Heart left ventricle (tissue), 16 donors: ENCODE measurements around the gene LPP. TPM values are rescaled to one million over a fixed set of nuclear protein-coding genes. Genes with fewer than 3 reads are reported as not detected.

ENCODE experiments used
- ATAC-seq, 4 donors: fragments of 200-7000 bp; cut with Tn5 transposase; one replicate each; pipeline ENCODE4 v1.9.1; 2020 to 2022; ENCODE audit warnings: moderate library complexity in 4 of 4, mild to moderate bottlenecking in 3 of 4, moderate number of reproducible peaks in 1 of 4
- DNase-seq, 5 donors: peaks; one replicate each; pipeline ENCODE4 v3.0.0-alpha.2; 2020
- H3K27ac ChIP-seq, 12 donors: fragments of 200-600 bp; sonication (generic) in 4 of 12; one replicate each; pipeline versions ENCODE4 v1.5.0 to v1.8.0; 2016 to 2022; ENCODE audit warnings: mild to moderate bottlenecking in 2 of 12
- H3K27me3 ChIP-seq, 9 donors: fragments of 200-600 bp; sonication (generic) in 2 of 9; one replicate each; pipeline versions ENCODE4 v1.5.1 to v1.8.0; 2016 to 2022; ENCODE audit warnings: mild to moderate bottlenecking in 3 of 9
- H3K36me3 ChIP-seq, 9 donors: fragments of 200-600 bp; sonication (generic) in 2 of 9; one replicate each; pipeline versions ENCODE4 v1.5.0 to v1.8.0; 2018 to 2022; ENCODE audit warnings: mild to moderate bottlenecking in 2 of 9
- H3K4me1 ChIP-seq, 12 donors: fragments of 200-600 bp; sonication (generic) in 4 of 12; one replicate each; pipeline versions ENCODE4 v1.5.0 to v1.8.0; 2016 to 2022; ENCODE audit warnings: mild to moderate bottlenecking in 3 of 12
- H3K4me3 ChIP-seq, 12 donors: fragments of 200-600 bp; sonication (generic) in 4 of 12; one replicate each; pipeline versions ENCODE4 v1.5.0 to v1.8.0; 2017 to 2022; ENCODE audit warnings: mild to moderate bottlenecking in 9 of 12, moderate library complexity in 4 of 12
- H3K9me3 ChIP-seq, 12 donors: fragments of 200-600 bp; sonication (generic) in 4 of 12; one replicate each; pipeline versions ENCODE4 v1.5.0 to v1.8.0; 2016 to 2022; ENCODE audit warnings: mild to moderate bottlenecking in 1 of 12
- POLR2A ChIP-seq, 2 donors: fragments of 450-650 bp; IDR thresholded peaks; one replicate each; pipeline ENCODE4 v1.6.1; 2017; ENCODE audit warnings: antibody characterized with exemption in 2 of 2, mild to moderate bottlenecking in 2 of 2, moderate library complexity in 2 of 2
- WGBS, 4 donors: extraction: QIAGEN DNeasy Blood & Tissue Kit in 2 of 4; methylation state at CpG; one replicate each; pipeline versions ENCODE4 v1.1.5 to v1.1.7; 2013 to 2018; 5-methylcytosine and 5-hydroxymethylcytosine counted together
- intact Hi-C, 10 donors: fragments of 100-400 bp; cut with DNase I; formaldehyde crosslinking; loops; one replicate each; pipeline versions ENCODE4 v1.11.1 to v1.14.2; 2022
- polyA plus RNA-seq, 2 donors: library from polyadenylated mRNA; stranded (reverse); fragments of 200-250 nt; gene quantifications; one replicate each; pipeline ENCODE4 v1.2.3, GENCODE V29; 2013
- total RNA-seq, 9 donors: library from RNA; depleted of rRNA in 2 of 9; stranded (reverse); fragments of >200 nt in 2 of 9; fragmentation: NEBNext Ultra II Directional in 3 of 9; extraction: Animal tissue kit (Norgen Biotek cat#: 25700) in 3 of 9; gene quantifications; one replicate each; pipeline versions ENCODE4 v1.1.0 to v1.2.4, GENCODE V29; 2016 to 2023
- TF ChIP-seq, protein P1 (sequence below), 12 donors: fragments of 200-600 bp; sonication (generic) in 4 of 12; IDR thresholded peaks; one replicate each; pipeline versions ENCODE4 v1.5.0 to v1.8.0; 2018 to 2022; ENCODE audit warnings: antibody characterized with exemption in 12 of 12, mild to moderate bottlenecking in 5 of 12
- donor health status: ischemic (EF 13 %, LVEDD 7.1; RV severe dilation, severe dysfunction).
- donor health status: healthy with polysubstance abuse.
- donor health status: DM: no; HTN: yes; CAD: no.
- donor health status: DM: no; HTN: no; CAD: no.
- donor health status: ischemic (EF 25% LVEDD 6.9; RV normal size, moderate dysfunction).
- donor health status: ischemic (EF 25% LVEDD 5.7; RV mildly dilated, moderate dysfunction).
- donor health status: healthy.
- donor health status: DM: yes; HTN: yes; CAD: no.
- donor health status: ischemic (EF 35%, LVEDD 5.7; RV mildly dilated, moderate dysfunction).
- donor health status: nonischemic (EF 11% LVEDD 7.7; RV severe dilation, severe dysfunction).
- donor health status: DM: yes; HTN: yes; CAD: no.
- donor health status: PGD.
- donor health status: ischemic (EF 29% LVEDD 5.4; RV normal size, mild dysfunction).
- donor health status: nonischemic (EF 23%, LVEDD 6.1; RV moderate dilation, normal function).

LPP gene
- total and polyA plus RNA-seq, 11 donors: 9.2 to 178 (median 100) TPM

DNA sequence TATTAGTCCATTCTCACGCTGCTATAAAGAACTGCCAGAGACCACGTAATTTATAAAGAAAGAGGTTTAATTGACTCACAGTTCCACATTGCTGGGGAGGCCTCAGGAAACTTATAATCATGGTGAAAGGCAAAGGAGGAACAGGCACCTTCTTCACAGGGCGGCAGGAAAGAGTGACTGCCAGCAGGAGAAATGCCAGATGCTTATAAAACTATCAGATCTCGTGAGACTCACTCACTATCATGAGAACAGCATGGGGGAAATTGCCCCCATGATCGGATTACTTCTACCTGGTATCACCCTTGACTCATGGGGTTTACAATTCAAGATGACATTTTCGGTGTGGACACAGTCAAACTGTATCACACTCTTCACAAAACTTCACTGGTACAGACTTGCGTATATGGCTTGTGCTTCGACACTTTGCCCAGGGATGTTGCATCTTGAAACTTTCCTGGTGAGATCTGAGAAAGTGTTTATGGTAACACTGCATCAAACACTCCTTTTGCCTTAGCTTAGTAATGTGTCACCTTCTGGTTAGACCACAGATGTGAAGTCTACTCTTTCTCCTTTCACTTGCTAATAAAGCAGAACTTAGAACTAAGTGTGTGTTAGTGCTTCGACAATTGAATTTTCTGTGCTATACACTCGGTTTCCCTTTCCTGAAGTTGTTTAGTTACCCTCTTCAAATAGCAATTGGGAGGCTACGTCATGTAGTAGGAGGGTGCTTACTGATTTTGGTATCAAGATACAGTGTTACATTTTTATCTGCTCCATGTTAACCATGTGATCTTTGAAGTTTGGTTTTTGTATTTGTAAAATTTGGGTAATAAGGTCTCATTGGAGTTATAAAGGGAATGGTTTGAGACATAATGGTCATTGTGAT, 185.7 kb downstream of the LPP start:
- intact Hi-C loops: loop anchor here in 6 of 10 donors (5.0 to 10.0 kb wide), 10 partner anchors 77 to 615 kb away; partner anchors contain the start of genes BCL6 (in 3 of the 6) and LPP (in 1 of the 6)
- H3K9me3 ChIP-seq: peaks cover 0 to 13% (median 0%) of the 10 kb centered on the region in 12 donors
- DNase-seq: no peak
- H3K27ac ChIP-seq: peak overlapping the region in 9 of 12 donors; percentile 2 to 55 (median 18)
- WGBS, 4 donors: 76 to 81% (median 80%) methylated on average over 11 of the region's 11 CpGs
- TF ChIP-seq, protein P1, sequence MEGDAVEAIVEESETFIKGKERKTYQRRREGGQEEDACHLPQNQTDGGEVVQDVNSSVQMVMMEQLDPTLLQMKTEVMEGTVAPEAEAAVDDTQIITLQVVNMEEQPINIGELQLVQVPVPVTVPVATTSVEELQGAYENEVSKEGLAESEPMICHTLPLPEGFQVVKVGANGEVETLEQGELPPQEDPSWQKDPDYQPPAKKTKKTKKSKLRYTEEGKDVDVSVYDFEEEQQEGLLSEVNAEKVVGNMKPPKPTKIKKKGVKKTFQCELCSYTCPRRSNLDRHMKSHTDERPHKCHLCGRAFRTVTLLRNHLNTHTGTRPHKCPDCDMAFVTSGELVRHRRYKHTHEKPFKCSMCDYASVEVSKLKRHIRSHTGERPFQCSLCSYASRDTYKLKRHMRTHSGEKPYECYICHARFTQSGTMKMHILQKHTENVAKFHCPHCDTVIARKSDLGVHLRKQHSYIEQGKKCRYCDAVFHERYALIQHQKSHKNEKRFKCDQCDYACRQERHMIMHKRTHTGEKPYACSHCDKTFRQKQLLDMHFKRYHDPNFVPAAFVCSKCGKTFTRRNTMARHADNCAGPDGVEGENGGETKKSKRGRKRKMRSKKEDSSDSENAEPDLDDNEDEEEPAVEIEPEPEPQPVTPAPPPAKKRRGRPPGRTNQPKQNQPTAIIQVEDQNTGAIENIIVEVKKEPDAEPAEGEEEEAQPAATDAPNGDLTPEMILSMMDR (IDR thresholded peaks at IDR 0.05): no peak
- no peak for TF ChIP-seq POLR2A (IDR thresholded peaks at IDR 0.05)
- no peaks in the 10 kb centered on the region for H3K27me3 ChIP-seq
- H3K4me3 ChIP-seq: no peak overlapping the region
- no peaks in the 10 kb centered on the region for H3K36me3 ChIP-seq
- no peak for ATAC-seq
- H3K4me1 ChIP-seq: peaks cover 0 to 45% (median 20%) of the 10 kb centered on the region in 12 donors

DNA sequence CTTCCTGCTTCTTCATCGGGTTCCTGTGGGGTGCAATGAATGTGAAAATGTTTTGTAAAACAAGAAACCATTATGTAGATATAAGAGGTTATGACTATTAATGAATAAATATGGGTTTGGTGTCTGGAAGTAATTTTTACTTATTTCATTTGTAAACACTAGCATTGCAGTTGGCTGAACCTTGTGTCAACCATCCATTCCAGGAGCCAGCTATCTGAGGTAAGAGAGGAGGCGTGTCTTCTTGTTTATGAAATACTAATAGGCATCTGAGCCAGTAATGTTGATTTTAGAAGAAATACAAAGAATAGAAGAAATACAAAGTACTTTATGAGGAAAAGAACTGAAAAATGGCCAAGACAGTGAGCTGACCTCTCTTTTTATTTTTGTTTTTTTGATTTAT, 187.5 kb downstream of the LPP start:
- H3K36me3 ChIP-seq: no peaks in the 10 kb centered on the region
- ATAC-seq (no peak), DNase-seq (no peak)
- no peaks in the 10 kb centered on the region for H3K27me3 ChIP-seq
- peak overlapping the region in 7 of 12 donors; percentile 16 to 88 (median 74) for H3K27ac ChIP-seq
- 85 to 96% (median 93%) methylated on average over 2 of the region's 2 CpGs for WGBS, 4 donors
- intact Hi-C loops: loop anchor here in 6 of 10 donors (5.0 to 10.0 kb wide), 10 partner anchors 79 to 613 kb away; partner anchors contain the start of genes BCL6 (in 3 of the 6) and LPP (in 1 of the 6)
- H3K9me3 ChIP-seq: no peaks in the 10 kb centered on the region
- no peak overlapping the region for H3K4me3 ChIP-seq
- peaks cover 6 to 58% (median 28%) of the 10 kb centered on the region in 12 donors for H3K4me1 ChIP-seq
- no peak for TF ChIP-seq POLR2A (IDR thresholded peaks at IDR 0.05)
- TF ChIP-seq, protein P1 (IDR thresholded peaks at IDR 0.05): no peak

DNA sequence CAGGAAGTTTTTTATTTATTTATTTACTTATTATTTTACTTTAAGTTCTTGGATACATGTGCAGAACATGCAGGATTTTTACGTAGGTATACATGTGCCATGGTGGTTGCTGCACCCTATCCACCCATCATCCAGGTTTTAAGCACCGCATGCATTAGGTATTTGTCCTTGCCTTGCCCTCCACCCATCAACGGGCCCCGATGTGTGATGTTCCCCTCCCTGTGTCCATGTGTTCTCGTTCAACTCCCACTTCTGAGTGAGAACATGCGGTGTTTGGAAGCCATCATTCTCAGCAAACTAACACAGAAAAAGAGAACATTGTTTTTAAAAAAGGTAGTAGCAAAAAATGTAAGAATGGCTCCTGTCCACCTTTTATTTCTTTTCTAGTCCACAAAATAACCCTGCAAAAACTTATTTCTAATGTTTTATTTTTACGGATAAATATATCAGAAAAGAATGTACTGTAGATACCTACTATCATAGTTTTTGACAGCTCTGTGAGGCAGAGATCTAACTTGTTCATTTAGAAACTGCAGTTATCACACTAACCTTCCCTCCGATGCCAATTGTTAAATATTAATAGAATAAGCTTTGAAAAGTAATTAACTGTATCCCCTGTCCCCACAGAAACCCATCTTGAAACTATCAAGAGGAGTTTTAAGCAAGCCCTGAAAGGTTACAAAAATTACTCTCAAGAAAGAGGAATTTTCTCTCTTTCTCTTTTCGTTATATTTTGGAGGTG, 189.2 kb downstream of the LPP start:
- H3K36me3 ChIP-seq: no peaks in the 10 kb centered on the region
- peak in 2 of 5 donors; percentile 28 to 55 for DNase-seq
- peaks cover 6 to 57% (median 28%) of the 10 kb centered on the region in 12 donors for H3K4me1 ChIP-seq
- H3K27ac ChIP-seq: peak overlapping the region; percentile 31 to 94 (median 78)
- no peaks in the 10 kb centered on the region for H3K9me3 ChIP-seq
- intact Hi-C loops: loop anchor here in 6 of 10 donors (5.0 to 10.0 kb wide), 10 partner anchors 81 to 612 kb away; partner anchors contain the start of genes BCL6 (in 3 of the 6) and LPP (in 1 of the 6)
- ATAC-seq: peak; percentile 45 to 66 (median 60)
- H3K27me3 ChIP-seq: no peaks in the 10 kb centered on the region
- no peak overlapping the region for H3K4me3 ChIP-seq
- no peak for TF ChIP-seq POLR2A (IDR thresholded peaks at IDR 0.05)
- TF ChIP-seq, protein P1 (IDR thresholded peaks at IDR 0.05): no peak
- 54 to 61% (median 56%) methylated on average over 9 of the region's 9 CpGs for WGBS, 4 donors
